Ectodermal cell (in vitro differentiated cells): ENCODE data around the gene HIF1AN.

Experiments used
- H3K27ac ChIP-seq: 2 replicates; pipeline ENCODE4 v1.7.0; 2013; ENCODE audit warnings: mild to moderate bottlenecking, low read depth, low read length; ENCODE audit not compliant: insufficient read depth, poor library complexity, severe bottlenecking
- H3K27me3 ChIP-seq: 2 replicates; pipeline ENCODE4 v1.7.0; 2013; ENCODE audit warnings: mild to moderate bottlenecking, low read length; ENCODE audit not compliant: insufficient read depth, control insufficient read depth, poor library complexity, severe bottlenecking
- H3K36me3 ChIP-seq: one replicate; pipeline ENCODE4 v1.7.0; 2013; ENCODE audit warnings: low read length; ENCODE audit not compliant: control insufficient read depth, insufficient read depth
- H3K4me1 ChIP-seq: one replicate; pipeline ENCODE4 v1.7.0; 2013; ENCODE audit warnings: low read length; ENCODE audit not compliant: control insufficient read depth, insufficient read depth
- H3K4me3 ChIP-seq: 2 replicates; pipeline ENCODE4 v1.7.0; 2013; ENCODE audit warnings: low read depth, low read length, control low read depth; ENCODE audit not compliant: insufficient read depth
- H3K9me3 ChIP-seq: 2 replicates; pipeline ENCODE4 v1.7.0; 2013; ENCODE audit warnings: mild to moderate bottlenecking, low read length, moderate library complexity; ENCODE audit not compliant: control insufficient read depth
- WGBS, 2 experiments: methylation state at CpG; one replicate each; pipeline ENCODE4 v1.1.7; 2013; ENCODE audit warnings: missing lambda C conversion rate in 2 of 2; 5-methylcytosine and 5-hydroxymethylcytosine counted together

Gene HIF1AN

GRCh38 chr10:100531761-100532160 lies 4.0 kb upstream of the HIF1AN start:
- peaks cover 12% of the 10 kb centered on the region for H3K4me1 ChIP-seq
- H3K36me3 ChIP-seq: peaks cover 3% of the 10 kb centered on the region
- no peaks in the 10 kb centered on the region for H3K27me3 ChIP-seq
- no peaks in the 10 kb centered on the region for H3K9me3 ChIP-seq
- H3K4me3 ChIP-seq: no peak overlapping the region
- no peak overlapping the region for H3K27ac ChIP-seq

DNA sequence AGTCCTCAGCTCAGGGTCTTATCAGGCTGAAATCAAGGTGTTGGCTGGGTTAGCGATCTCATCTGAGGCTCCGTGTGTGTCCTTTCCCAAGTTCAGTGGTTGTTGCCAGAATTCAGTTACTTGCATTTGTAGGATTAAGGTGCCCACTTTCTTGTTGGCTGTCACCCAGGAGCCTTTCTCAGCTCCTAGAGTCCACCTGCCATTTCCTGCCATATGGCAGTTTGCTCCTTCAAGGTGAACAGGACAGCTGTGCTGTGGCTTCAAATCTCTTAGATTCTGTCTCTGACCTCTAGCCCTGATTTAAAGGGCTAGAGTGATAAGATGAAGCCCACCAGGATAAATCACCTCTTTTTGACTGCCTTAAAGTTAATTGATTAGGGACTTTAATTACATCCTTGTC lies 1.0 kb upstream of the HIF1AN start:
- Histone ChIP-seq H3K4me3 (no peak overlapping the region), H3K36me3 (peaks cover 19% of the 10 kb centered on the region), H3K4me1 (peaks cover 10% of the 10 kb centered on the region), H3K27ac (no peak overlapping the region), H3K27me3 (no peaks in the 10 kb centered on the region), H3K9me3 (no peaks in the 10 kb centered on the region)
- 48 to 50% methylated on average over 2 of the region's 2 CpGs for WGBS, 2 experiments

DNA sequence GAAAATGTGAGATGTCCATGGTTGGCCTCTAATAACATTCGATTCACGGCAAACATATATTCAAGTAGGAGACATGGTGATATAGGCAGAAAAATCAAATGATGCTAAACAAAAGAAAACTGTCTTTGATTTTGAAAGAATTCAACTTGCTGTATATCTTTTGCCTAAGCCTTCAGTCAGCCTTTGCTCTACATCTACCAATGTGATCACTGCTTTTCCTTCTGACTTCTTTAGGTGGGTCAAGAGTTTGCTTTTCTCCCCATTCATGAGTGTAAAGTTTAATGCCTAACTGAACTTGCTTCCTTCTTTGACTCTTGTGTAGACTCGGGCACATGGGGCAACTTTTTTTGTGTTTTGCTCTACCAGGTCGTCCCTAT lies 417 bp upstream of the HIF1AN start:
- Histone ChIP-seq H3K4me1 (peaks cover 10% of the 10 kb centered on the region), H3K27me3 (no peaks in the 10 kb centered on the region), H3K4me3 (no peak overlapping the region), H3K9me3 (no peaks in the 10 kb centered on the region), H3K27ac (no peak overlapping the region), H3K36me3 (peaks cover 22% of the 10 kb centered on the region)
- WGBS, 2 experiments: 48 to 51% methylated on average over 4 of the region's 4 CpGs

GRCh38 chr10:100537475-100537874 lies 1.7 kb downstream of the HIF1AN start:
- peaks cover 10% of the 10 kb centered on the region for H3K4me1 ChIP-seq
- no peaks in the 10 kb centered on the region for H3K9me3 ChIP-seq
- H3K4me3 ChIP-seq: no peak overlapping the region
- H3K36me3 ChIP-seq: peaks cover 40% of the 10 kb centered on the region
- H3K27ac ChIP-seq: no peak overlapping the region
- 74 to 93% methylated on average over 3 to 4 of the region's 4 CpGs for WGBS, 2 experiments
- no peaks in the 10 kb centered on the region for H3K27me3 ChIP-seq

DNA sequence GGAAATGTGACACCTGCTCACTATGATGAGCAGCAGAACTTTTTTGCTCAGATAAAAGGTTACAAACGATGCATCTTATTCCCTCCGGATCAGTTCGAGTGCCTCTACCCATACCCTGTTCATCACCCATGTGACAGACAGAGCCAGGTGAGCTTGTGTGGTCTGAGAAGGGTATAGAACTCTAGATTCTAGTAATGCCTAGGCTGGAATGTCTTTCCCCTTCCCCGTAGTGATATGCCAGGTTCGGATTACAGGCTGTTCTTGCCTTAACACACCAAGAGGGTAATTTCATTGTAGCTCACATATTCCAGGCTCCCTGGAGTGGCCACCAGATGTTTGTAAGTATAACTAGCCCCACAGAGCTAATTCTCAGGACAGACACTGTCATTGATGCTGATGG lies 9.2 kb downstream of the HIF1AN start:
- 92 to 95% methylated on average over 5 of the region's 5 CpGs for WGBS, 2 experiments
- Histone ChIP-seq H3K4me1 (no peaks in the 10 kb centered on the region), H3K36me3 (peaks cover 75% of the 10 kb centered on the region), H3K4me3 (no peak overlapping the region), H3K27me3 (no peaks in the 10 kb centered on the region), H3K27ac (no peak overlapping the region), H3K9me3 (no peaks in the 10 kb centered on the region)

DNA sequence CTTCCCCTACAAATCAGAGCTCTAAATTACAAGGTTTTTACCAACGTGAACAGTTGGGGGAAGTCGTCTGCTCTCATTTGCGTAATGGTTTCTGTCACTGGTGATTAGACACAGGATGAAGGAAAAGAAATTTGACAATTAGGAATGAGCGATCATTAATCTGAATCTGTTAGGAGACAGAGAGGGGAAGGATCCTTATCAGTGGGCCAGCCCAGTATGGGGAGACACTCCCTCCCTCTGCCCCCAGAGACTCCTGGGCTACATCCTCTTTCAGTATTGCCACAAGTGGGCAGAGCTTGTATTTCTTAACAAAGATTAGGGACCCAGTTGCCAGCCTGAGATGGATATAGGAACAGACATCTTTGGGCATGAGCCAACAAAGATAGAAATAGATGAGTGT lies 15.5 kb downstream of the HIF1AN start:
- Histone ChIP-seq H3K36me3 (peaks cover 25% of the 10 kb centered on the region), H3K9me3 (no peaks in the 10 kb centered on the region), H3K27ac (no peak overlapping the region), H3K27me3 (no peaks in the 10 kb centered on the region), H3K4me3 (no peak overlapping the region), H3K4me1 (no peaks in the 10 kb centered on the region)
- 98 to 99% methylated on average over 4 of the region's 4 CpGs for WGBS, 2 experiments

GRCh38 chr10:100551738-100552137 lies 16.0 kb downstream of the HIF1AN start:
- 91 to 96% methylated on average over 5 of the region's 5 CpGs for WGBS, 2 experiments
- H3K27ac ChIP-seq: no peak overlapping the region
- no peak overlapping the region for H3K4me3 ChIP-seq
- peaks cover 24% of the 10 kb centered on the region for H3K36me3 ChIP-seq
- H3K4me1 ChIP-seq: no peaks in the 10 kb centered on the region
- H3K27me3 ChIP-seq: no peaks in the 10 kb centered on the region
- no peaks in the 10 kb centered on the region for H3K9me3 ChIP-seq

DNA sequence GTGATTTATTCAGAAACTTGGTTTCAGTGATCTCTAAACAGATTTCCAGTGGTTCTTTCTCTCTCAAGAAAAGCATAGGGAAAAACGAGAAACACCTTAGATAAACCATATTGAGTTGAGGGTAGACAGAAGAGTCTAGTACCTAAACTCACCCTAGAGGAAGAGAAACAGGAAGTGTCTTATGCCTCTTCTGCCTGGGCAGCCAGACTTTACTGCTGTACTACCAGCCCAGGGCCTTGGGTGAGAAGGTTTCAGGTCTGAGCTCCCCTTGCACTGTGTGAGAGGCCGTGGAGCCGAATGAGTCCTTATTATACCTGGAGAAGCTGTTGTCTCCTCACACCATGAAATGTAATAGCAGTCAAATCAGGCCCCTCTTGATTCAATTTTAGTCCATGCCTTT lies 18.2 kb downstream of the HIF1AN start:
- H3K9me3 ChIP-seq: no peaks in the 10 kb centered on the region
- 97 to 100% methylated on average over 3 of the region's 3 CpGs for WGBS, 2 experiments
- no peak overlapping the region for H3K27ac ChIP-seq
- H3K4me1 ChIP-seq: no peaks in the 10 kb centered on the region
- H3K27me3 ChIP-seq: no peaks in the 10 kb centered on the region
- peaks cover 6% of the 10 kb centered on the region for H3K36me3 ChIP-seq
- no peak overlapping the region for H3K4me3 ChIP-seq

GRCh38 chr10:100554902-100555301 lies 19.2 kb downstream of the HIF1AN start:
- Histone ChIP-seq H3K4me3 (no peak overlapping the region), H3K9me3 (no peaks in the 10 kb centered on the region), H3K27ac (no peak overlapping the region), H3K27me3 (no peaks in the 10 kb centered on the region), H3K36me3 (peaks cover 2% of the 10 kb centered on the region), H3K4me1 (no peaks in the 10 kb centered on the region)
- WGBS, 2 experiments: 97 to 99% methylated on average over 2 of the region's 2 CpGs

- Histone ChIP-seq H3K27ac (no peak overlapping the region), H3K9me3 (no peaks in the 10 kb centered on the region), H3K36me3 (no peaks in the 10 kb centered on the region), H3K4me3 (no peak overlapping the region), H3K27me3 (peaks cover 29% of the 10 kb centered on the region), H3K4me1 (no peaks in the 10 kb centered on the region)
- 94 to 100% methylated on average over 1 of the region's 1 CpG for WGBS, 2 experiments
These were observed 24.5 kb downstream of the HIF1AN start for GRCh38 chr10:100560248-100560647.

- Histone ChIP-seq H3K4me1 (no peaks in the 10 kb centered on the region), H3K27ac (no peak overlapping the region), H3K9me3 (no peaks in the 10 kb centered on the region), H3K27me3 (peaks cover 37% of the 10 kb centered on the region), H3K4me3 (no peak overlapping the region), H3K36me3 (no peaks in the 10 kb centered on the region)
- 81 to 83% methylated on average over 2 of the region's 2 CpGs for WGBS, 2 experiments
These were observed 25.3 kb downstream of the HIF1AN start for GRCh38 chr10:100561005-100561404.
